LNCaP clone FGC (cell line): ENCODE measurements around the gene NEK6.

Source experiments
- DNase-seq: peaks from one replicate; pipeline ENCODE4 v3.0.0-alpha.2; 2011; ENCODE audit warnings: low read depth
- H3K4me3 ChIP-seq: 2 replicates; pipeline ENCODE4 v1.5.1; 2011; ENCODE audit warnings: mild to moderate bottlenecking, low read depth, low read length, control low read depth
- TF ChIP-seq, protein P1 (sequence below): IDR thresholded peaks from 2 replicates; pipeline ENCODE4 v1.5.1; 2012; ENCODE audit warnings: mild to moderate bottlenecking; ENCODE audit not compliant: control insufficient read depth, insufficient read depth; ENCODE audit errors: extremely low read depth

NEK6 gene

DNA sequence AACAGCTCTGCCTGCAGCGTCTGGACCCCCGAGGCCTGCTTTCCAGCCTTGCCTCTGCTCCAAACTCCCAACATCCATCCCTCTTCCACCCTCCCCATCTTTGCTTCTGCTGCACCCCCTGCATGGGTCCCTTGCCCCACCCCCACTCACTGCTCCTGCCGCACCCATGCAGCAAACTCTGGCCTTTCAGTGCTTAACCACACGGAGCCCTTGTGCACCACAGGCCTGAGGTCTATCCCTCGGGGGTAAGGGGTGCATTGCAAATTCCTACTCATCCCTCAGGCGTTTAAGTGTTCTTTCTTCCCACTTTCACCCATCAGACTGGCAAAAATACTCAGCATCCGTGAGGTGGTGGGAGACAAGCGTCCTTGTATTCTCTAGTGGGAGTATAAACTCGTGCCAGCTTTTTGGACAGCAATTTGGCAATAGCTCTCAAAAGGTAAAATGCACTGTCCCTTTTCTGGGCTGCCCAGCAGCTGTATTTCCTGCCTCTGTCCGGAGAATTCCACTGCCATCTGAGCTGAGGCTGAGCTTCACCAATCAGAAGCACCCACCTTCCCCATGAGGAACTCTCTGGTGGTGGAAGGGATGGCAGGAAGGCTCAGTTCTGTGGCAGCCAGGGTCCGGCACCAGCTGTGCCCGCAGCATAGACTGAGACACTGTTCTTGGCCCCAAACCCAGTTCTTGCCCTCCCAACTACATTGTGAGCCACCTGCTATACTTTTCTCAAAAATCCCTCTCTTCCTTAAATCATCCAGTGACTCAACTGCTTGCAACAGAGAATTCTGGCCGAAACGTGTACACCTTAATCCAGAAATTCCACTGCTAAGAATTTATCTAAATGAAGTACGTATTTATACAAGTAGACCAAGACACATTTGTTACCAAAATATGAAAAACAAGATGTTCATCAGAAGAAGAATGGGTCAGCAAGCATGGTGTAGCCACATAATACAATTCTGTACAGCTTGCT is 142.5 kb downstream of the NEK6 start:
- TF ChIP-seq, protein P1, sequence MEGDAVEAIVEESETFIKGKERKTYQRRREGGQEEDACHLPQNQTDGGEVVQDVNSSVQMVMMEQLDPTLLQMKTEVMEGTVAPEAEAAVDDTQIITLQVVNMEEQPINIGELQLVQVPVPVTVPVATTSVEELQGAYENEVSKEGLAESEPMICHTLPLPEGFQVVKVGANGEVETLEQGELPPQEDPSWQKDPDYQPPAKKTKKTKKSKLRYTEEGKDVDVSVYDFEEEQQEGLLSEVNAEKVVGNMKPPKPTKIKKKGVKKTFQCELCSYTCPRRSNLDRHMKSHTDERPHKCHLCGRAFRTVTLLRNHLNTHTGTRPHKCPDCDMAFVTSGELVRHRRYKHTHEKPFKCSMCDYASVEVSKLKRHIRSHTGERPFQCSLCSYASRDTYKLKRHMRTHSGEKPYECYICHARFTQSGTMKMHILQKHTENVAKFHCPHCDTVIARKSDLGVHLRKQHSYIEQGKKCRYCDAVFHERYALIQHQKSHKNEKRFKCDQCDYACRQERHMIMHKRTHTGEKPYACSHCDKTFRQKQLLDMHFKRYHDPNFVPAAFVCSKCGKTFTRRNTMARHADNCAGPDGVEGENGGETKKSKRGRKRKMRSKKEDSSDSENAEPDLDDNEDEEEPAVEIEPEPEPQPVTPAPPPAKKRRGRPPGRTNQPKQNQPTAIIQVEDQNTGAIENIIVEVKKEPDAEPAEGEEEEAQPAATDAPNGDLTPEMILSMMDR: no peak
- no peak for DNase-seq
- no peak overlapping the region for H3K4me3 ChIP-seq
